WTC11 (cell line): Measurements from ENCODE around the gene NLRP3. TPM values are rescaled to one million over a fixed set of nuclear protein-coding genes. Genes with fewer than 3 reads are reported as not detected.

Source experiments
- ATAC-seq: fragments of 200-7000 bp; cut with Tn5 transposase; 2 replicates; pipeline ENCODE4 v1.10.0; 2021; ENCODE audit warnings: mild to moderate bottlenecking, moderate library complexity
- CTCF ChIA-PET: fragments of 300-600 bp; sonication (Branson Sonifier 250); formaldehyde crosslinking; loops from one replicate; lab custom pipeline; 2021; ENCODE audit warnings: antibody characterized with exemption; lab: Charles Lee
- POLR2A ChIA-PET: fragments of 350-600 bp; sonication (Branson Sonifier 250); formaldehyde crosslinking; loops from one replicate; lab custom pipeline; 2021; ENCODE audit warnings: antibody characterized with exemption; lab: Charles Lee
- DNase-seq: peaks from one replicate; pipeline ENCODE4 v3.0.0; 2021; ENCODE audit warnings: low spot score
- H3K27ac Mint-ChIP-seq: 2 replicates; pipeline ENCODE4 v1.8.0; 2021; ENCODE audit warnings: mixed read lengths
- H3K27me3 Mint-ChIP-seq: 2 replicates; pipeline ENCODE4 v1.8.0; 2021; ENCODE audit warnings: low read depth, mild to moderate bottlenecking, moderate library complexity, mixed read lengths
- H3K36me3 Mint-ChIP-seq: 2 replicates; pipeline ENCODE4 v1.8.0; 2021; ENCODE audit warnings: mixed read lengths
- H3K4me1 Mint-ChIP-seq: 2 replicates; pipeline ENCODE4 v1.8.0; 2022; ENCODE audit warnings: mixed read lengths
- H3K4me3 Mint-ChIP-seq: 2 replicates; pipeline ENCODE4 v1.8.0; 2021; ENCODE audit warnings: mild to moderate bottlenecking, moderate library complexity, mixed read lengths
- H3K9me3 Mint-ChIP-seq: 2 replicates; pipeline ENCODE4 v1.8.0; 2021; ENCODE audit warnings: mixed read lengths
- GTF2I ChIP-seq: fragments of 250-450 bp; sonication (Bioruptor Pico); conservative IDR thresholded peaks from 2 replicates; pipeline ENCODE4 v1.4.0; 2021; ENCODE audit warnings: mild to moderate bottlenecking
- IRF2 ChIP-seq: sonication (generic); formaldehyde crosslinking; IDR thresholded peaks from 2 replicates; pipeline ENCODE4 v1.8.0; 2022; ENCODE audit warnings: low read depth, missing genetic modification reagents, borderline replicate concordance
- KAT7 ChIP-seq: sonication (generic); formaldehyde crosslinking; IDR thresholded peaks from 2 replicates; pipeline ENCODE4 v1.8.1; 2023; ENCODE audit warnings: missing genetic modification reagents, mild to moderate bottlenecking, borderline replicate concordance
- NR3C1 ChIP-seq: sonication (generic); formaldehyde crosslinking; conservative IDR thresholded peaks from 2 replicates; pipeline ENCODE4 v1.8.1; 2023; ENCODE audit warnings: low read depth, mild to moderate bottlenecking, missing genetic modification reagents
- OVOL2 ChIP-seq: fragments of 250-450 bp; sonication (Bioruptor Pico); IDR thresholded peaks from 2 replicates; pipeline ENCODE4 v1.9.0; 2021; ENCODE audit warnings: mild to moderate bottlenecking, borderline replicate concordance
- ZNF263 ChIP-seq: sonication (generic); formaldehyde crosslinking; IDR thresholded peaks from 2 replicates; pipeline ENCODE4 v1.8.1; 2022; ENCODE audit warnings: low read depth, mild to moderate bottlenecking, moderate library complexity, missing genetic modification reagents
- total RNA-seq: library from RNA; stranded (reverse); gene quantifications from 3 replicates; pipeline ENCODE4 v1.2.3, GENCODE V29; 2021
- TF ChIP-seq, protein P1 (sequence below): sonication (generic); formaldehyde crosslinking; IDR thresholded peaks from 2 replicates; pipeline ENCODE4 v1.8.0; 2022; ENCODE audit warnings: mild to moderate bottlenecking, missing genetic modification reagents
- TF ChIP-seq, protein P2 (sequence below): sonication (generic); formaldehyde crosslinking; IDR thresholded peaks from 2 replicates; pipeline ENCODE4 v1.8.1; 2022; ENCODE audit warnings: mild to moderate bottlenecking, moderate library complexity, missing genetic modification reagents
- TF ChIP-seq, protein P3 (sequence below): sonication (generic); formaldehyde crosslinking; IDR thresholded peaks from 2 replicates; pipeline ENCODE4 v1.8.0; 2023; ENCODE audit warnings: missing genetic modification reagents, mild to moderate bottlenecking, borderline replicate concordance
- TF ChIP-seq, protein P4 (sequence below): fragments of 250-450 bp; sonication (Bioruptor Pico); IDR thresholded peaks from 2 replicates; pipeline ENCODE4 v1.9.0; 2021; ENCODE audit warnings: mild to moderate bottlenecking
- TF ChIP-seq, protein P5 (sequence below): sonication (generic); formaldehyde crosslinking; conservative IDR thresholded peaks from 2 replicates; pipeline ENCODE4 v1.8.1; 2023; ENCODE audit warnings: mild to moderate bottlenecking, low read depth, missing genetic modification reagents, moderate library complexity
- TF ChIP-seq, protein P6 (sequence below): sonication (generic); formaldehyde crosslinking; IDR thresholded peaks from 2 replicates; pipeline ENCODE4 v1.8.0; 2023; ENCODE audit warnings: mild to moderate bottlenecking, missing genetic modification reagents

NLRP3 gene
- total RNA-seq, 1 experiment from 2014 or later, result 0.11 TPM

DNA sequence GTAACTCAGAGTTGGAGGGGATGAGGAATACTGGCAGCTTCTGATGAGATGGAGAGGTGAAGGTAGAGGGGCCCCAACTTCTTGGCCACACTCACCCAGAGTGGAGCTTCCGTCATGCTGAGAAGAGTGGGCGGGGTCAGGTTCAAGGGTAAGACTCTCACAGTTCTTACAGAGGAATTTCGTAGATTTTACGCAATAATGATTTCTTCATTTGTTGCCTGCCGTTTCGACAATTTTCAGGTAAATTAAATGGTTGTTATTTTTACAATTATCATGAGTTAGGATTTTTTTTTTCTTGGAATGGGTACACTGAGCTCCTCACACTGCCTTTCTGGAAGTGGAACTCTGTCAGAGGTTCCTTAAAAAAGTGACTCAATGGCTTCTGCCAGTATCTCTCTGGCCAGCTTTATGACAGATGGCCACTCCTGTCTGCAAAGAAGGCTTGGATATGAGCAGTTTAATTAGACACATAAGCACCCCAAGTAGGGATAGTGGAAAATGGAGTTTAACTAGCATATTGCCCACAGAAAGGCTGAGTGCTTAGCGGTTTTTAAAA is 13.8 kb upstream of the NLRP3 start:
- H3K36me3 Mint-ChIP-seq, result no peaks in the 10 kb centered on the region
- H3K9me3 Mint-ChIP-seq, result no peaks in the 10 kb centered on the region
- H3K4me1 Mint-ChIP-seq, result peaks cover 6% of the 10 kb centered on the region
- no peak overlapping the region for H3K4me3 Mint-ChIP-seq
- DNase-seq (no peak), ATAC-seq (no peak; the same call in 1 of the 2 replicates)
- CTCF ChIA-PET, result interaction anchor here (1.4 to 1.7 kb wide), 3 partner anchors 12 to 46 kb away, joined by 3 to 18 read pairs (median 7); no protein-coding TSS in a partner anchor
- POLR2A ChIA-PET, result no interaction called here
- H3K27ac Mint-ChIP-seq, result no peak overlapping the region
- no peaks in the 10 kb centered on the region for H3K27me3 Mint-ChIP-seq
- TF ChIP-seq NR3C1 (CRISPR knock-in tag) (no peak), ZNF263 (no peak), KAT7 (no peak), OVOL2 (CRISPR knock-in tag) (no peak), GTF2I (CRISPR knock-in tag) (no peak), IRF2 (no peak)
- TF ChIP-seq, protein P1, sequence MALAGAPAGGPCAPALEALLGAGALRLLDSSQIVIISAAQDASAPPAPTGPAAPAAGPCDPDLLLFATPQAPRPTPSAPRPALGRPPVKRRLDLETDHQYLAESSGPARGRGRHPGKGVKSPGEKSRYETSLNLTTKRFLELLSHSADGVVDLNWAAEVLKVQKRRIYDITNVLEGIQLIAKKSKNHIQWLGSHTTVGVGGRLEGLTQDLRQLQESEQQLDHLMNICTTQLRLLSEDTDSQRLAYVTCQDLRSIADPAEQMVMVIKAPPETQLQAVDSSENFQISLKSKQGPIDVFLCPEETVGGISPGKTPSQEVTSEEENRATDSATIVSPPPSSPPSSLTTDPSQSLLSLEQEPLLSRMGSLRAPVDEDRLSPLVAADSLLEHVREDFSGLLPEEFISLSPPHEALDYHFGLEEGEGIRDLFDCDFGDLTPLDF (CRISPR knock-in tag), result no peak
- TF ChIP-seq, protein P2, sequence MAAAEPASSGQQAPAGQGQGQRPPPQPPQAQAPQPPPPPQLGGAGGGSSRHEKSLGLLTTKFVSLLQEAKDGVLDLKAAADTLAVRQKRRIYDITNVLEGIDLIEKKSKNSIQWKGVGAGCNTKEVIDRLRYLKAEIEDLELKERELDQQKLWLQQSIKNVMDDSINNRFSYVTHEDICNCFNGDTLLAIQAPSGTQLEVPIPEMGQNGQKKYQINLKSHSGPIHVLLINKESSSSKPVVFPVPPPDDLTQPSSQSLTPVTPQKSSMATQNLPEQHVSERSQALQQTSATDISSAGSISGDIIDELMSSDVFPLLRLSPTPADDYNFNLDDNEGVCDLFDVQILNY, result no peak
- TF ChIP-seq, protein P3, sequence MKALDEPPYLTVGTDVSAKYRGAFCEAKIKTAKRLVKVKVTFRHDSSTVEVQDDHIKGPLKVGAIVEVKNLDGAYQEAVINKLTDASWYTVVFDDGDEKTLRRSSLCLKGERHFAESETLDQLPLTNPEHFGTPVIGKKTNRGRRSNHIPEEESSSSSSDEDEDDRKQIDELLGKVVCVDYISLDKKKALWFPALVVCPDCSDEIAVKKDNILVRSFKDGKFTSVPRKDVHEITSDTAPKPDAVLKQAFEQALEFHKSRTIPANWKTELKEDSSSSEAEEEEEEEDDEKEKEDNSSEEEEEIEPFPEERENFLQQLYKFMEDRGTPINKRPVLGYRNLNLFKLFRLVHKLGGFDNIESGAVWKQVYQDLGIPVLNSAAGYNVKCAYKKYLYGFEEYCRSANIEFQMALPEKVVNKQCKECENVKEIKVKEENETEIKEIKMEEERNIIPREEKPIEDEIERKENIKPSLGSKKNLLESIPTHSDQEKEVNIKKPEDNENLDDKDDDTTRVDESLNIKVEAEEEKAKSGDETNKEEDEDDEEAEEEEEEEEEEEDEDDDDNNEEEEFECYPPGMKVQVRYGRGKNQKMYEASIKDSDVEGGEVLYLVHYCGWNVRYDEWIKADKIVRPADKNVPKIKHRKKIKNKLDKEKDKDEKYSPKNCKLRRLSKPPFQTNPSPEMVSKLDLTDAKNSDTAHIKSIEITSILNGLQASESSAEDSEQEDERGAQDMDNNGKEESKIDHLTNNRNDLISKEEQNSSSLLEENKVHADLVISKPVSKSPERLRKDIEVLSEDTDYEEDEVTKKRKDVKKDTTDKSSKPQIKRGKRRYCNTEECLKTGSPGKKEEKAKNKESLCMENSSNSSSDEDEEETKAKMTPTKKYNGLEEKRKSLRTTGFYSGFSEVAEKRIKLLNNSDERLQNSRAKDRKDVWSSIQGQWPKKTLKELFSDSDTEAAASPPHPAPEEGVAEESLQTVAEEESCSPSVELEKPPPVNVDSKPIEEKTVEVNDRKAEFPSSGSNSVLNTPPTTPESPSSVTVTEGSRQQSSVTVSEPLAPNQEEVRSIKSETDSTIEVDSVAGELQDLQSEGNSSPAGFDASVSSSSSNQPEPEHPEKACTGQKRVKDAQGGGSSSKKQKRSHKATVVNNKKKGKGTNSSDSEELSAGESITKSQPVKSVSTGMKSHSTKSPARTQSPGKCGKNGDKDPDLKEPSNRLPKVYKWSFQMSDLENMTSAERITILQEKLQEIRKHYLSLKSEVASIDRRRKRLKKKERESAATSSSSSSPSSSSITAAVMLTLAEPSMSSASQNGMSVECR (CRISPR knock-in tag), result no peak
- TF ChIP-seq, protein P4, sequence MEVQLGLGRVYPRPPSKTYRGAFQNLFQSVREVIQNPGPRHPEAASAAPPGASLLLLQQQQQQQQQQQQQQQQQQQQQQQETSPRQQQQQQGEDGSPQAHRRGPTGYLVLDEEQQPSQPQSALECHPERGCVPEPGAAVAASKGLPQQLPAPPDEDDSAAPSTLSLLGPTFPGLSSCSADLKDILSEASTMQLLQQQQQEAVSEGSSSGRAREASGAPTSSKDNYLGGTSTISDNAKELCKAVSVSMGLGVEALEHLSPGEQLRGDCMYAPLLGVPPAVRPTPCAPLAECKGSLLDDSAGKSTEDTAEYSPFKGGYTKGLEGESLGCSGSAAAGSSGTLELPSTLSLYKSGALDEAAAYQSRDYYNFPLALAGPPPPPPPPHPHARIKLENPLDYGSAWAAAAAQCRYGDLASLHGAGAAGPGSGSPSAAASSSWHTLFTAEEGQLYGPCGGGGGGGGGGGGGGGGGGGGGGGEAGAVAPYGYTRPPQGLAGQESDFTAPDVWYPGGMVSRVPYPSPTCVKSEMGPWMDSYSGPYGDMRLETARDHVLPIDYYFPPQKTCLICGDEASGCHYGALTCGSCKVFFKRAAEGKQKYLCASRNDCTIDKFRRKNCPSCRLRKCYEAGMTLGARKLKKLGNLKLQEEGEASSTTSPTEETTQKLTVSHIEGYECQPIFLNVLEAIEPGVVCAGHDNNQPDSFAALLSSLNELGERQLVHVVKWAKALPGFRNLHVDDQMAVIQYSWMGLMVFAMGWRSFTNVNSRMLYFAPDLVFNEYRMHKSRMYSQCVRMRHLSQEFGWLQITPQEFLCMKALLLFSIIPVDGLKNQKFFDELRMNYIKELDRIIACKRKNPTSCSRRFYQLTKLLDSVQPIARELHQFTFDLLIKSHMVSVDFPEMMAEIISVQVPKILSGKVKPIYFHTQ, result no peak
- TF ChIP-seq, protein P5, sequence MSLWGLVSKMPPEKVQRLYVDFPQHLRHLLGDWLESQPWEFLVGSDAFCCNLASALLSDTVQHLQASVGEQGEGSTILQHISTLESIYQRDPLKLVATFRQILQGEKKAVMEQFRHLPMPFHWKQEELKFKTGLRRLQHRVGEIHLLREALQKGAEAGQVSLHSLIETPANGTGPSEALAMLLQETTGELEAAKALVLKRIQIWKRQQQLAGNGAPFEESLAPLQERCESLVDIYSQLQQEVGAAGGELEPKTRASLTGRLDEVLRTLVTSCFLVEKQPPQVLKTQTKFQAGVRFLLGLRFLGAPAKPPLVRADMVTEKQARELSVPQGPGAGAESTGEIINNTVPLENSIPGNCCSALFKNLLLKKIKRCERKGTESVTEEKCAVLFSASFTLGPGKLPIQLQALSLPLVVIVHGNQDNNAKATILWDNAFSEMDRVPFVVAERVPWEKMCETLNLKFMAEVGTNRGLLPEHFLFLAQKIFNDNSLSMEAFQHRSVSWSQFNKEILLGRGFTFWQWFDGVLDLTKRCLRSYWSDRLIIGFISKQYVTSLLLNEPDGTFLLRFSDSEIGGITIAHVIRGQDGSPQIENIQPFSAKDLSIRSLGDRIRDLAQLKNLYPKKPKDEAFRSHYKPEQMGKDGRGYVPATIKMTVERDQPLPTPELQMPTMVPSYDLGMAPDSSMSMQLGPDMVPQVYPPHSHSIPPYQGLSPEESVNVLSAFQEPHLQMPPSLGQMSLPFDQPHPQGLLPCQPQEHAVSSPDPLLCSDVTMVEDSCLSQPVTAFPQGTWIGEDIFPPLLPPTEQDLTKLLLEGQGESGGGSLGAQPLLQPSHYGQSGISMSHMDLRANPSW, result no peak
- TF ChIP-seq, protein P6, sequence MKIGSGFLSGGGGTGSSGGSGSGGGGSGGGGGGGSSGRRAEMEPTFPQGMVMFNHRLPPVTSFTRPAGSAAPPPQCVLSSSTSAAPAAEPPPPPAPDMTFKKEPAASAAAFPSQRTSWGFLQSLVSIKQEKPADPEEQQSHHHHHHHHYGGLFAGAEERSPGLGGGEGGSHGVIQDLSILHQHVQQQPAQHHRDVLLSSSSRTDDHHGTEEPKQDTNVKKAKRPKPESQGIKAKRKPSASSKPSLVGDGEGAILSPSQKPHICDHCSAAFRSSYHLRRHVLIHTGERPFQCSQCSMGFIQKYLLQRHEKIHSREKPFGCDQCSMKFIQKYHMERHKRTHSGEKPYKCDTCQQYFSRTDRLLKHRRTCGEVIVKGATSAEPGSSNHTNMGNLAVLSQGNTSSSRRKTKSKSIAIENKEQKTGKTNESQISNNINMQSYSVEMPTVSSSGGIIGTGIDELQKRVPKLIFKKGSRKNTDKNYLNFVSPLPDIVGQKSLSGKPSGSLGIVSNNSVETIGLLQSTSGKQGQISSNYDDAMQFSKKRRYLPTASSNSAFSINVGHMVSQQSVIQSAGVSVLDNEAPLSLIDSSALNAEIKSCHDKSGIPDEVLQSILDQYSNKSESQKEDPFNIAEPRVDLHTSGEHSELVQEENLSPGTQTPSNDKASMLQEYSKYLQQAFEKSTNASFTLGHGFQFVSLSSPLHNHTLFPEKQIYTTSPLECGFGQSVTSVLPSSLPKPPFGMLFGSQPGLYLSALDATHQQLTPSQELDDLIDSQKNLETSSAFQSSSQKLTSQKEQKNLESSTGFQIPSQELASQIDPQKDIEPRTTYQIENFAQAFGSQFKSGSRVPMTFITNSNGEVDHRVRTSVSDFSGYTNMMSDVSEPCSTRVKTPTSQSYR (CRISPR knock-in tag), result no peak
- TF ChIP-seq, all 79 proteins: peak for 0
